K562 (cell line): ENCODE results near the gene NECAB2. TPM values are rescaled to one million over a fixed set of nuclear protein-coding genes. Genes with fewer than 3 reads are reported as not detected.

Source experiments
- CEBPZ ChIP-seq: fragments of 150-350 bp; IDR thresholded peaks from 2 replicates; pipeline ENCODE4 v1.6.1; 2014; ENCODE audit warnings: low read depth, mild to moderate bottlenecking, low read length, borderline replicate concordance
- SMARCC2 ChIP-seq: fragments of 450-650 bp; IDR thresholded peaks from 2 replicates; pipeline ENCODE4 v1.6.1; 2017; ENCODE audit warnings: antibody characterized with exemption, moderate library complexity, mild to moderate bottlenecking, low read depth
- TAF9B ChIP-seq: fragments of 450-650 bp; IDR thresholded peaks from 2 replicates; pipeline ENCODE4 v1.6.1; 2018; ENCODE audit warnings: mild to moderate bottlenecking; ENCODE audit not compliant: partially characterized antibody
- ZNF311 ChIP-seq: fragments of 250-450 bp; sonication (Bioruptor Pico); IDR thresholded peaks from 2 replicates; pipeline ENCODE4 v1.4.0; 2020; ENCODE audit warnings: mild to moderate bottlenecking, moderate library complexity
- ZNF408 ChIP-seq: fragments of 250-450 bp; sonication (Bioruptor Pico); IDR thresholded peaks from 2 replicates; pipeline ENCODE4 v1.4.0; 2020; ENCODE audit warnings: low read depth, mild to moderate bottlenecking, moderate library complexity
- polyA plus RNA-seq, 8 experiments: library from polyadenylated mRNA; depleted of rRNA in 4 of 8; stranded (reverse) in 5 of 8; unstranded in 3 of 8; fragments of >200 nt; fragmentation: Nextera tagmentation in 2 of 8; fragmentation: Illumina TruSeq in 1 of 8; extraction: Ambion mirVana in 2 of 8; extraction: Trizol in 1 of 8; gene quantifications; 2 replicates each; pipeline versions ENCODE4 v1.2.1 to v1.2.3, GENCODE V29; 2011 to 2014; ENCODE audit warnings: inconsistent platforms in 1 of 8, missing spikeins in 1 of 8
- total RNA-seq, 7 experiments: library from RNA; depleted of rRNA in 6 of 7; stranded (reverse); fragments of >200 nt in 6 of 7; fragmentation: Illumina TruSeq in 2 of 7; extraction: Trizol in 2 of 7; gene quantifications; 2 replicates each; pipeline versions ENCODE4 v1.2.1 to v1.2.3, GENCODE V29; 2011 to 2021; ENCODE audit warnings: low replicate concordance in 1 of 7

Gene NECAB2
- total and polyA plus RNA-seq, 9 of the 15 experiments (the other 6 are each of a cell fraction or from before 2014, with no cell fraction given), result 0.03 to 0.28 TPM; not detected in 7

- TF ChIP-seq CEBPZ (no peak), ZNF408 (CRISPR knock-in tag) (no peak), TAF9B (no peak), ZNF311 (CRISPR knock-in tag) (no peak), SMARCC2 (no peak)
Observed at GRCh38 chr16:83971165-83972130, 3.4 kb downstream of the NECAB2 start (continued).
